SK-N-MC (cell line): ENCODE results near the gene SPINK4.

Experiments used
- EZH2 ChIP-seq: fragments of 200-600 bp; sonication (generic); IDR thresholded peaks from one replicate; pipeline ENCODE4 v1.6.1; 2017; ENCODE audit warnings: antibody characterized with exemption
- POLR2AphosphoS5 ChIP-seq: IDR thresholded peaks from 2 replicates; pipeline ENCODE4 v1.6.1; 2012; ENCODE audit warnings: mild to moderate bottlenecking, low read depth, low read length, borderline replicate concordance

GRCh38 chr9:33196736-33197135 is 43.2 kb upstream of the SPINK4 start:
- TF ChIP-seq POLR2AphosphoS5 (no peak), EZH2 (no peak)
